ENCODE results near the gene SP6. TPM values are rescaled to one million over a fixed set of nuclear protein-coding genes. Genes with fewer than 3 reads are reported as not detected.

The SP6 gene
- total RNA-seq, 1 donor from 2014 or later, result 2.5 TPM

DNA sequence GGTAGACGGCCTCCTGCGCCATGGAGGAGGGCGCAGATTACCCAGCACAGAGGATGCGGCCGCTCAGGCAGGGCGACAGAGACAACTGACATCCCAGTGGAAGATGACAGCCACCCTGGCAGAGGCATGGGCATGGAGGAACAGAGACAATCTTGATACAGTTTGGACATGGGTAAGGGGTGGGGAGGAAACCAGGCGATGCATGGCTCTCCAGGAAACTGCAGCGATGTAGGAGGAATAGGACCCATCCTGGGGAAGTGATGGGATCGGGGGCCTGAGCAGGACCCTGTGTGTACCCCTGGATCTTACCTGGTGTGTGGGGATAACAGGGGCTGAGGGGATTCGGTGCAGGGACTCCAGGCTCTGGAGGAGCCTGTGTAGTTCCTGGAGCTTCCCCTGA is 34.0 kb downstream of the SP6 start:
- TF ChIP-seq, protein P1, sequence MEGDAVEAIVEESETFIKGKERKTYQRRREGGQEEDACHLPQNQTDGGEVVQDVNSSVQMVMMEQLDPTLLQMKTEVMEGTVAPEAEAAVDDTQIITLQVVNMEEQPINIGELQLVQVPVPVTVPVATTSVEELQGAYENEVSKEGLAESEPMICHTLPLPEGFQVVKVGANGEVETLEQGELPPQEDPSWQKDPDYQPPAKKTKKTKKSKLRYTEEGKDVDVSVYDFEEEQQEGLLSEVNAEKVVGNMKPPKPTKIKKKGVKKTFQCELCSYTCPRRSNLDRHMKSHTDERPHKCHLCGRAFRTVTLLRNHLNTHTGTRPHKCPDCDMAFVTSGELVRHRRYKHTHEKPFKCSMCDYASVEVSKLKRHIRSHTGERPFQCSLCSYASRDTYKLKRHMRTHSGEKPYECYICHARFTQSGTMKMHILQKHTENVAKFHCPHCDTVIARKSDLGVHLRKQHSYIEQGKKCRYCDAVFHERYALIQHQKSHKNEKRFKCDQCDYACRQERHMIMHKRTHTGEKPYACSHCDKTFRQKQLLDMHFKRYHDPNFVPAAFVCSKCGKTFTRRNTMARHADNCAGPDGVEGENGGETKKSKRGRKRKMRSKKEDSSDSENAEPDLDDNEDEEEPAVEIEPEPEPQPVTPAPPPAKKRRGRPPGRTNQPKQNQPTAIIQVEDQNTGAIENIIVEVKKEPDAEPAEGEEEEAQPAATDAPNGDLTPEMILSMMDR (IDR thresholded peaks at IDR 0.05; ENCODE audit: insufficient read depth, low read length, poor library complexity, severe bottlenecking), result no peak
- DNase-seq (ENCODE audit: low read depth), result no peak
- H3K4me3 ChIP-seq (ENCODE audit: low read depth, low read length), result no peak overlapping the region
- H3K27me3 ChIP-seq (ENCODE audit: control insufficient read depth, insufficient read depth, low read length), result no peaks in the 10 kb centered on the region
- H3K36me3 ChIP-seq (ENCODE audit: control insufficient read depth, insufficient read depth, low read length), result no peaks in the 10 kb centered on the region

DNA sequence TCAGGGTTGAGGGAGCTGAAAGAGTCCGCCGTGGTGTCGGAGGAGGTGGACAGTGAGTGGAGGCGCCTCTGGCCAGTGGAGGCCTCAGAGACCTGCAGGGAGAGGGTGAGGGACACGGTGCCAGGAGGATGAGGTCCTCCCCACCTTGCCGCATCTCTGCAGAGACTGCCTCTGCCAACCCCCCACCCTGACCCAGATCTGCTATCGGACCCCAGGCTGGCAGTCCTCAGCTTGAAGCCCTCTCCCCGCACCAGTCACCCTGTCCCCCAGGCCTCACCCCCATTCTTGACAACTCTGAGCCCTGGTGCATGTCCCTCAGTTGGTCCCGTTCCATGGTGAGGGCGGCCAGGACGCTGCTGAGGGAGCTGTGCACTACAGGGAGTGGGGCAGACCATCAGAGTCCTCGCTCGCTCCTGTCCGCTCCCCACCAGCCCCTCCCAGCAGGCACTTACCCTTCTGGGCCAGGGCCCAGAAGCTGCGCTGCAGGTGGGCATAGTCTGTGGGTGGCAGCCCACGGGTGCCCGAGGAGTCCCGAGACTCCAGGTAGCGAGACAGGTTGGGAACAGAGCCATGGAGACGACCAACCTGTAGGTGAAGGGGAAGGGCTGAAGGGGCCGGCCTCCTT is 34.7 kb downstream of the SP6 start:
- DNase-seq (ENCODE audit: low read depth), result no peak
- H3K36me3 ChIP-seq (ENCODE audit: control insufficient read depth, insufficient read depth, low read length), result no peaks in the 10 kb centered on the region
- TF ChIP-seq, protein P1 (IDR thresholded peaks at IDR 0.05; ENCODE audit: insufficient read depth, low read length, poor library complexity, severe bottlenecking), result no peak
- no peak overlapping the region for H3K4me3 ChIP-seq (ENCODE audit: low read depth, low read length)
- no peaks in the 10 kb centered on the region for H3K27me3 ChIP-seq (ENCODE audit: control insufficient read depth, insufficient read depth, low read length)

GRCh38 chr17:47815106-47815918 is 35.7 kb downstream of the SP6 start:
- no peak for DNase-seq (ENCODE audit: low read depth)
- TF ChIP-seq, protein P1 (IDR thresholded peaks at IDR 0.05; ENCODE audit: insufficient read depth, low read length, poor library complexity, severe bottlenecking), result no peak
- H3K36me3 ChIP-seq (ENCODE audit: control insufficient read depth, insufficient read depth, low read length), result no peaks in the 10 kb centered on the region

DNA sequence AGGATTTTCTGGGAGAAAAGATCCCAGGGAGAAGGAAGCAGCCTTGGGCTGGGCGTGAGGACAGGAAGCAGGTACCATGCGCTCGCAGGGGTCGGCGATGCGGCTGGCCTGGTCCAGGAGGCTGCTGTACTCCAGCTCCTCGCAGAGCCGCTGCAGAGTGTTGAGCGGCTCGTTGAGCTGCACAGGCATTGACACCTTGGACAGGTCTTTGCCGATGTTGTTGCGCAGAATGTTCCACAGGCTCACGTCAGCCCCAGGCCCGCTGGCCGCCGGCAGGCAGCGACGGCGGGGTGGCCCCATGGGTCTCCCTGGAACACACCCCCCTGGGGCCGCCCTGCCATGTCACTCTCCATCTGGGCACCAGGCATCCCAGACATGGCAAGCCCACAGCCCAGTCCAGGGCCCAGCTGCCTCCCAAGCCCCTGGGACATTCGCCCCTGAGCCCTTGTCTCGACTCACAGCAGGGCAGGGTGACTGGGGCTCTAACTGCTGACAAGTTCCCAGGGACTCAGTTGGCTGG is 37.4 kb downstream of the SP6 start:
- Histone ChIP-seq H3K36me3 (ENCODE audit: control insufficient read depth, insufficient read depth, low read length) (peaks cover 1% of the 10 kb centered on the region), H3K4me3 (ENCODE audit: low read depth, low read length) (no peak overlapping the region), H3K27me3 (ENCODE audit: control insufficient read depth, insufficient read depth, low read length) (no peaks in the 10 kb centered on the region)
- DNase-seq (ENCODE audit: low read depth), result no peak
- TF ChIP-seq, protein P1 (IDR thresholded peaks at IDR 0.05; ENCODE audit: insufficient read depth, low read length, poor library complexity, severe bottlenecking), result no peak

More at GRCh38 chr17:47815106-47815918, 35.7 kb downstream of the SP6 start:
- Histone ChIP-seq H3K4me3 (ENCODE audit: low read depth, low read length) (no peak overlapping the region), H3K27me3 (ENCODE audit: control insufficient read depth, insufficient read depth, low read length) (no peaks in the 10 kb centered on the region)

DNA sequence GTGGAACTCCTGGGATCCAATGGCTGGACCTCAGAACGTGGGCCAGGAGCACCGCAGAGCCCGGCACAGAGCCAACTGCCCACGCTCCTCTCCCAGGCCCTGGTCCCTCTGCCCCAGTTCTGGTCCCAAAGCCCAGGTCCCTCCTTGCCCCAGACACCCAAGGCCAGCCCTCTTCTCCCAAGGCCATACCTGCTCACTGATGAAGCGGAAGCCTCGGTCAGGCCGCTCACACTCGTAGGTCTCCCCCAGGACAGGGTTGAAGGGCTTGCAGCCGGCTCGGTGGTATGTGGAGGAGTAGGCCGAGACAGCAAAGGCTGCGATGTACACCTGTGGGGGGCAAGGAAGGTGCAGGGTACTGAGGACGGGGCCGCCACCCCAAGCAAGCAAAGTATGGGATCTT is 37.9 kb downstream of the SP6 start:
- H3K4me3 ChIP-seq (ENCODE audit: low read depth, low read length), result no peak overlapping the region
- peaks cover 1% of the 10 kb centered on the region for H3K36me3 ChIP-seq (ENCODE audit: control insufficient read depth, insufficient read depth, low read length)
- no peaks in the 10 kb centered on the region for H3K27me3 ChIP-seq (ENCODE audit: control insufficient read depth, insufficient read depth, low read length)
- DNase-seq (ENCODE audit: low read depth), result no peak
- TF ChIP-seq, protein P1 (IDR thresholded peaks at IDR 0.05; ENCODE audit: insufficient read depth, low read length, poor library complexity, severe bottlenecking), result no peak
